Activated CD8-positive, alpha-beta memory T cell treated with anti-CD3 and anti-CD28 coated beads for 1 hour (primary cell): ENCODE results near the gene ZNHIT2.

ENCODE experiments used
- DNase-seq, 2 donors: peaks; one replicate each; pipeline ENCODE4 v3.0.0-alpha.2; 2020; ENCODE audit warnings: low read depth in 1 of 2; ENCODE audit errors: extremely low read depth in 1 of 2

ZNHIT2 gene

GRCh38 chr11:65078786-65079342 lies 38.6 kb downstream of the ZNHIT2 start:
- no peak for DNase-seq

- peak; percentile 37 to 57 for DNase-seq
Measured at GRCh38 chr11:65078151-65078550, 39.4 kb downstream of the ZNHIT2 start.

- DNase-seq = no peak
Measured at GRCh38 chr11:65077451-65077850, 40.0 kb downstream of the ZNHIT2 start.

- no peak for DNase-seq
Measured at GRCh38 chr11:65072631-65072966, 44.9 kb downstream of the ZNHIT2 start.

GRCh38 chr11:65071907-65072630 lies 45.4 kb downstream of the ZNHIT2 start:
- no peak for DNase-seq

- DNase-seq = no peak
Measured at GRCh38 chr11:65069217-65069616, 48.3 kb downstream of the ZNHIT2 start.

- DNase-seq = no peak
Measured at GRCh38 chr11:65067446-65067845, 50.1 kb downstream of the ZNHIT2 start.

- no peak for DNase-seq
Measured at GRCh38 chr11:65066805-65067291, 50.7 kb downstream of the ZNHIT2 start.
